ENCODE data around the gene MYOC. TPM values are rescaled to one million over a fixed set of nuclear protein-coding genes. Genes with fewer than 3 reads are reported as not detected.

Gene MYOC
- total RNA-seq, 2 experiments from 2014 or later: not detected

- H3K4me3 Mint-ChIP-seq: no peak overlapping the region
Observed at GRCh38 chr1:171596119-171596518, 56.4 kb downstream of the MYOC start.

GRCh38 chr1:171595324-171595723 lies 57.2 kb downstream of the MYOC start:
- no peaks in the 10 kb centered on the region for H3K9me3 ChIP-seq (ENCODE audit: control insufficient read depth in 1 of 2, insufficient read depth in 1 of 2, low read length in 2 of 2)
- H3K4me3 ChIP-seq (ENCODE audit: low read length): no peak overlapping the region
- Mint-ChIP-seq H3K9me3 (peaks cover 4% of the 10 kb centered on the region), H3K27me3 (no peaks in the 10 kb centered on the region), H3K4me1 (ENCODE audit: low read depth) (no peaks in the 10 kb centered on the region), H3K36me3 (ENCODE audit: low read depth) (peaks cover 40% of the 10 kb centered on the region), H3K4me3 (no peak overlapping the region), H3K27ac (no peak overlapping the region)
- DNase-seq: no peak
- TF ChIP-seq CTCF (IDR thresholded peaks at IDR 0.05): no peak
- ATAC-seq (ENCODE audit: poor library complexity): no peak
- no peaks in the 10 kb centered on the region for H3K27me3 ChIP-seq (ENCODE audit: control insufficient read depth in 1 of 2, insufficient read depth in 2 of 2, low read length in 2 of 2)
- POLR2A ChIA-PET: no interaction called here
- CTCF ChIA-PET: interaction anchor here (1.2 kb wide), 1 partner anchor 14 kb away, joined by 3 read pairs; no protein-coding TSS in a partner anchor
- peaks cover 33% of the 10 kb centered on the region for H3K36me3 ChIP-seq (ENCODE audit: insufficient read depth, low read length)
- intact Hi-C loops (cut with DNase I, micrococcal nuclease): no loop called here
- no peaks in the 10 kb centered on the region for H3K4me1 ChIP-seq (ENCODE audit: insufficient read depth, low read length)
- no peak overlapping the region for H3K27ac ChIP-seq (ENCODE audit: low read depth in 1 of 2, low read length in 2 of 2)

More at GRCh38 chr1:171596119-171596518, 56.4 kb downstream of the MYOC start:
- no peaks in the 10 kb centered on the region for H3K27me3 ChIP-seq (ENCODE audit: control insufficient read depth in 1 of 2, insufficient read depth in 2 of 2, low read length in 2 of 2)
- no peak for TF ChIP-seq CTCF (IDR thresholded peaks at IDR 0.05)
- ATAC-seq (ENCODE audit: poor library complexity): no peak
- Mint-ChIP-seq H3K9me3 (peaks cover 4% of the 10 kb centered on the region), H3K4me1 (ENCODE audit: low read depth) (no peaks in the 10 kb centered on the region), H3K36me3 (ENCODE audit: low read depth) (peaks cover 32% of the 10 kb centered on the region), H3K27me3 (no peaks in the 10 kb centered on the region), H3K27ac (no peak overlapping the region)
- no peaks in the 10 kb centered on the region for H3K9me3 ChIP-seq (ENCODE audit: control insufficient read depth in 1 of 2, insufficient read depth in 1 of 2, low read length in 2 of 2)
- H3K4me1 ChIP-seq (ENCODE audit: insufficient read depth, low read length): no peaks in the 10 kb centered on the region
- DNase-seq: no peak
- H3K27ac ChIP-seq (ENCODE audit: low read depth in 1 of 2, low read length in 2 of 2): no peak overlapping the region
- CTCF ChIA-PET: interaction anchor here (1.0 to 2.0 kb wide), 2 partner anchors 51 to 111 kb away, joined by 3 to 6 read pairs; partner anchors contain the start of gene PRRC2C
- intact Hi-C loops (cut with DNase I, micrococcal nuclease): no loop called here
- no peak overlapping the region for H3K4me3 ChIP-seq (ENCODE audit: low read length)
- POLR2A ChIA-PET: interaction anchor here (0.7 kb wide), 1 partner anchor 34 kb away, joined by 3 read pairs; no protein-coding TSS in a partner anchor
- peaks cover 25% of the 10 kb centered on the region for H3K36me3 ChIP-seq (ENCODE audit: insufficient read depth, low read length)

GRCh38 chr1:171590022-171590421 lies 62.5 kb downstream of the MYOC start:
- no peak overlapping the region for H3K27ac Mint-ChIP-seq
- Histone ChIP-seq H3K27me3 (ENCODE audit: control insufficient read depth in 1 of 2, insufficient read depth in 2 of 2, low read length in 2 of 2) (no peaks in the 10 kb centered on the region), H3K9me3 (ENCODE audit: control insufficient read depth in 1 of 2, insufficient read depth in 1 of 2, low read length in 2 of 2) (no peaks in the 10 kb centered on the region), H3K4me1 (ENCODE audit: insufficient read depth, low read length) (no peaks in the 10 kb centered on the region), H3K36me3 (ENCODE audit: insufficient read depth, low read length) (peaks cover 78% of the 10 kb centered on the region), H3K27ac (ENCODE audit: low read depth in 1 of 2, low read length in 2 of 2) (no peak overlapping the region), H3K4me3 (ENCODE audit: low read length) (no peak overlapping the region)
- H3K4me1 Mint-ChIP-seq (ENCODE audit: low read depth): no peaks in the 10 kb centered on the region
- no peak for TF ChIP-seq CTCF (IDR thresholded peaks at IDR 0.05)
- ATAC-seq (ENCODE audit: poor library complexity) (no peak), DNase-seq (no peak)
- ChIA-PET CTCF (no interaction called here), POLR2A (no interaction called here)
- no peak overlapping the region for H3K4me3 Mint-ChIP-seq
- intact Hi-C loops (cut with DNase I, micrococcal nuclease): no loop called here
- H3K36me3 Mint-ChIP-seq (ENCODE audit: low read depth): peaks cover 88% of the 10 kb centered on the region
- H3K9me3 Mint-ChIP-seq: no peaks in the 10 kb centered on the region
- H3K27me3 Mint-ChIP-seq: no peaks in the 10 kb centered on the region

Data from CD4-positive, alpha-beta T cell (primary cell).